GM21447 (cell line): ENCODE results near the gene NPIPB9.

ENCODE experiments used
- ATAC-seq: cut with Tn5 transposase; IDR thresholded peaks from one replicate; pipeline ENCODE4 v1.9.1; 2021; ENCODE audit not compliant: unreplicated experiment

NPIPB9 gene

GRCh38 chr16:28821874-28822519 lies 70.4 kb downstream of the NPIPB9 start:
- ATAC-seq = no peak
